Bronchial epithelial cell (primary cell): ENCODE data around the gene ATF3. TPM values are rescaled to one million over a fixed set of nuclear protein-coding genes. Genes with fewer than 3 reads are reported as not detected.

Experiments used
- DNase-seq: peaks from one replicate; pipeline ENCODE4 v3.0.0-alpha.2; 2010; ENCODE audit warnings: low read depth
- FAIRE-seq: peaks from 2 replicates; lab custom pipeline; 2011; peaks lifted over from hg19 to GRCh38; lab: Jason Lieb, UNC
- H3K27me3 ChIP-seq: 2 replicates; pipeline ENCODE4 v1.5.1; 2011; ENCODE audit warnings: low read length; ENCODE audit not compliant: control insufficient read depth, insufficient read depth
- H3K36me3 ChIP-seq: 2 replicates; pipeline ENCODE4 v1.5.1; 2011; ENCODE audit warnings: low read length; ENCODE audit not compliant: control insufficient read depth, insufficient read depth
- H3K4me3 ChIP-seq: 2 replicates; pipeline ENCODE4 v1.5.1; 2011; ENCODE audit warnings: mild to moderate bottlenecking, low read depth, low read length, control low read depth
- CTCF ChIP-seq: IDR thresholded peaks from 2 replicates; pipeline ENCODE4 v1.5.1; 2011; ENCODE audit warnings: mild to moderate bottlenecking, moderate library complexity, low read length, control low read depth, inconsistent platforms; ENCODE audit not compliant: insufficient read depth, severe bottlenecking
- total RNA-seq: library from RNA; depleted of rRNA; stranded (reverse); fragments of >200 nt; gene quantifications from 2 replicates; pipeline ENCODE4 v1.2.1, GENCODE V29; 2014

Gene ATF3
- total RNA-seq, 1 donor from 2014 or later: 19.2 TPM

GRCh38 chr1:212600071-212600915 lies 8.3 kb upstream of the ATF3 start:
- Histone ChIP-seq H3K27me3 (peaks cover 6% of the 10 kb centered on the region), H3K36me3 (no peaks in the 10 kb centered on the region), H3K4me3 (no peak overlapping the region)
- FAIRE-seq: no peak
- no peak for TF ChIP-seq CTCF
- DNase-seq: no peak

- DNase-seq: peak; percentile 81
Measured at GRCh38 chr1:212600980-212601379, 7.6 kb upstream of the ATF3 start.

GRCh38 chr1:212601524-212601923 lies 7.0 kb upstream of the ATF3 start:
- Histone ChIP-seq H3K4me3 (no peak overlapping the region), H3K27me3 (peaks cover 6% of the 10 kb centered on the region), H3K36me3 (no peaks in the 10 kb centered on the region)
- DNase-seq (peak; percentile 34), FAIRE-seq (no peak)
- TF ChIP-seq CTCF: no peak

More at GRCh38 chr1:212600980-212601379, 7.6 kb upstream of the ATF3 start:
- TF ChIP-seq CTCF: no peak
- Histone ChIP-seq H3K27me3 (peaks cover 6% of the 10 kb centered on the region), H3K4me3 (no peak overlapping the region), H3K36me3 (no peaks in the 10 kb centered on the region)
- FAIRE-seq: no peak

GRCh38 chr1:212605441-212606394 lies 2.8 kb upstream of the ATF3 start:
- Histone ChIP-seq H3K27me3 (peaks cover 6% of the 10 kb centered on the region), H3K36me3 (no peaks in the 10 kb centered on the region), H3K4me3 (no peak overlapping the region)
- FAIRE-seq: no peak
- no peak for TF ChIP-seq CTCF
- DNase-seq: peak; percentile 89

GRCh38 chr1:212606395-212607205 lies 2.0 kb upstream of the ATF3 start:
- no peak for TF ChIP-seq CTCF
- FAIRE-seq (no peak), DNase-seq (peak; percentile 69)
- peak overlapping the region; percentile 62 for H3K4me3 ChIP-seq
- no peaks in the 10 kb centered on the region for H3K36me3 ChIP-seq
- H3K27me3 ChIP-seq: peaks cover 6% of the 10 kb centered on the region
